ENCODE data around the gene LAMA4.

LAMA4 gene

DNA sequence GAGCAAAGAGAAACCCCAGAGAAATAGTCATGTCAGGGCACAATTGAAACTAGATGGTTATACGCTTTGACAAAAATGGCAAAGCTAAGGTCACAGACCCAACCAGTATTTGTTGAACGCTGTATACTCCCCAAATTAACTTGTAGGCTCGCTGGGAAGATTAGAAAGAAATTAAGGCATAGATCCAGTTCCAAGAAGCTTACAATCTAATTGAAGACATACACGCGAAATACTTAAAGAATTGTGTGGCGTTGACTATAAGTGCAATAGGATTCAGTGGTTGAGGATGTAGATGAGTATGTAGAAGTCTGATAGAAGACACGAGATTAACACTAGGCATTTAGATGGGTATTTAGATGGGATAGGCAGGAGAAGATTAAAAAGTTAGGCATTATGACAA is 166.5 kb downstream of the LAMA4 start:
- DNase-seq (ENCODE audit: extremely low spot score), result no peak
- ChIA-PET POLR2A (interaction anchor here (0.6 to 2.2 kb wide), 24 partner anchors 9 to 85 kb away, joined by 3 to 18 read pairs (median 4); no protein-coding TSS in a partner anchor), CTCF (interaction anchor here (0.8 to 1.3 kb wide), 4 partner anchors 37 to 183 kb away, joined by 3 to 5 read pairs (median 4); no protein-coding TSS in a partner anchor)
- TF ChIP-seq ZNF384 (IDR thresholded peaks at IDR 0.05) (no peak), SP1 (IDR thresholded peaks at IDR 0.05) (no peak), FOXK2 (IDR thresholded peaks at IDR 0.05) (no peak), FOXA1 (IDR thresholded peaks at IDR 0.05) (no peak), ELF4 (IDR thresholded peaks at IDR 0.05) (no peak), TARDBP (IDR thresholded peaks at IDR 0.05) (no peak), ARNT (IDR thresholded peaks at IDR 0.05) (no peak), BHLHE40 (IDR thresholded peaks at IDR 0.05; ENCODE audit: borderline replicate concordance) (no peak), LEF1 (IDR thresholded peaks at IDR 0.05; ENCODE audit: borderline replicate concordance) (no peak), CTBP1 (IDR thresholded peaks at IDR 0.05; ENCODE audit: borderline replicate concordance) (no peak), L3MBTL2 (conservative IDR thresholded peaks at IDR 0.05) (no peak), HDGF (IDR thresholded peaks at IDR 0.05; ENCODE audit: borderline replicate concordance) (no peak), FOXM1 (IDR thresholded peaks at IDR 0.05; ENCODE audit: borderline replicate concordance) (no peak), NFRKB (IDR thresholded peaks at IDR 0.05) (no peak), SUZ12 (IDR thresholded peaks at IDR 0.05) (no peak)
- TF ChIP-seq, protein P1, sequence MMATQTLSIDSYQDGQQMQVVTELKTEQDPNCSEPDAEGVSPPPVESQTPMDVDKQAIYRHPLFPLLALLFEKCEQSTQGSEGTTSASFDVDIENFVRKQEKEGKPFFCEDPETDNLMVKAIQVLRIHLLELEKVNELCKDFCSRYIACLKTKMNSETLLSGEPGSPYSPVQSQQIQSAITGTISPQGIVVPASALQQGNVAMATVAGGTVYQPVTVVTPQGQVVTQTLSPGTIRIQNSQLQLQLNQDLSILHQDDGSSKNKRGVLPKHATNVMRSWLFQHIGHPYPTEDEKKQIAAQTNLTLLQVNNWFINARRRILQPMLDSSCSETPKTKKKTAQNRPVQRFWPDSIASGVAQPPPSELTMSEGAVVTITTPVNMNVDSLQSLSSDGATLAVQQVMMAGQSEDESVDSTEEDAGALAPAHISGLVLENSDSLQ (IDR thresholded peaks at IDR 0.05), result no peak

DNA sequence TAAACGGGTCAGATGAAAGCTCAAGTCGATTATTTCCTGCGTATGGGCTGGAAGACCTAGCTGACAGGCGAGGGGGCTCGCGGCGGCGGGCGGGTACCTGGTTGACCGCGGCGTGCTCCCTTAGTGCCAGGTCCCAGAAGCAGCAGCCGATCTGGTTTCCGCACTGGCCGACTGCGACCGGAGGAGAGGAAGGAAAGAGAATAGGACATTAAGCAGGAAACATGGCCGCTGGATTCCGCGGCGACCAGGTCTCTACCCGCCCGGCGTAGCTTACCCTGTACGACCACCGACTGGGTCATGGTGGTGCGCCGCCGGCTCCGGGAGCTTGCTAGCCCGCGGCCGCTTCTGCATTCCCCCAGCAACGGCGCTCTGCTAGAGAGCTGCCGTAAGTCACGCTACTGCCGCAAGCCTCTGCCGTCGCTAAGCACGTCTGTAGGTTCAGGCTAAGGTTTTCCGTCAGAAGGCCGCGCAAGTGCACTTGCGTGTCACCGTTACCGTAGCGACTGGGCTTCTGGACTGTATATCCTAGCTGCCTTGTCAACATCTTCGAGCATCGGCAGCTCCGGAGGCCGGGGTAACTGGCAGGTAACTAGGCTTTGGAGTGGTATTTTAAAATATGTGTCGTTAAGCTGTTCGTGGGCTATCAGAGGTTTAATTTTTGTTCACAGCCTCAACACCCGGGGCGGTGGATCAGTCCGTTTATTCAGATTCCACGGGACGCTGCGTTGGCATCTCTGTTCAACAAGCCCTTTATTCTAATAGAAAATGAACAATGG is 167.0 kb downstream of the LAMA4 start, which contains the start of the genes FAM229B and TUBE1:
Gene FAM229B, plus strand, starts transcription at position 456 of the 776 bp plus-strand sequence. CDS start 11,693 bp downstream, outside the sequence.
Gene TUBE1, minus strand, starts transcription at position 347 of the 776 bp plus-strand sequence. Its CDS starts 48 bp downstream, at position 299.
- ChIA-PET CTCF (interaction anchor here (0.8 to 1.3 kb wide), 5 partner anchors 27 to 183 kb away, joined by 3 to 5 read pairs (median 3); no protein-coding TSS in a partner anchor), POLR2A (interaction anchor here (0.6 to 2.2 kb wide), 30 partner anchors 8 to 1105 kb away, joined by 3 to 18 read pairs (median 4); partner anchors contain the start of gene RPF2)
- DNase-seq (ENCODE audit: extremely low spot score), result peak; percentile 94
- no peak for TF ChIP-seq ARNT (IDR thresholded peaks at IDR 0.05)
- TF ChIP-seq, protein P1 (IDR thresholded peaks at IDR 0.05), result peak; percentile 60

DNA sequence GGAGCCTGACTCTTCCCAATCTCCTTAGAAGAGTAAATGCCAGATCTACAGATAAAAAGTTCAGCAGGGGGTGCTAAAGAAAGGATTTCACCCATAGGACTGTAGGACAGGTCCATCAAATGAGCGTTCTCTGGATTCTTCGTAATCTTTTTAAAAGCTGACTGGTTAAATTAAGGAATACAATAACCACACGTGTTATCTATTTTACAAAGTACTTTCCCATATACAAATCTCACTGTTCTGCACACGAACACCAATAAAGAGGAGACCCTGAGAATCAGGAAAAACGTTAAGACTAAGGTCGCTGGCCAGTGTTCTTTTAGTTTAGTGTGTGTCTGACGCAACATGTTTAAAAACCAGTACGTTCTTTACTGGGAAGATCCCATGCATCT is 167.6 kb downstream of the LAMA4 start:
- POLR2A ChIA-PET, result interaction anchor here (0.7 to 2.2 kb wide), 21 partner anchors 9 to 1104 kb away, joined by 3 to 18 read pairs (median 5); partner anchors contain the start of gene RPF2
- CTCF ChIA-PET, result interaction anchor here (0.8 to 1.3 kb wide), 6 partner anchors 26 to 184 kb away, joined by 3 to 5 read pairs (median 4); no protein-coding TSS in a partner anchor
- TF ChIP-seq FOXM1 (IDR thresholded peaks at IDR 0.05; ENCODE audit: borderline replicate concordance) (no peak), TARDBP (IDR thresholded peaks at IDR 0.05) (no peak), BHLHE40 (IDR thresholded peaks at IDR 0.05; ENCODE audit: borderline replicate concordance) (no peak), FOXA1 (IDR thresholded peaks at IDR 0.05) (no peak), ZNF384 (IDR thresholded peaks at IDR 0.05) (no peak), CTBP1 (IDR thresholded peaks at IDR 0.05; ENCODE audit: borderline replicate concordance) (no peak; the same call in 1 of the 2 replicates), SUZ12 (IDR thresholded peaks at IDR 0.05) (no peak), ARNT (IDR thresholded peaks at IDR 0.05) (no peak), L3MBTL2 (conservative IDR thresholded peaks at IDR 0.05) (no peak), SP1 (IDR thresholded peaks at IDR 0.05) (no peak), FOXK2 (IDR thresholded peaks at IDR 0.05) (no peak), LEF1 (IDR thresholded peaks at IDR 0.05; ENCODE audit: borderline replicate concordance) (no peak), HDGF (IDR thresholded peaks at IDR 0.05; ENCODE audit: borderline replicate concordance) (no peak), ELF4 (IDR thresholded peaks at IDR 0.05) (no peak), NFRKB (IDR thresholded peaks at IDR 0.05) (no peak)
- TF ChIP-seq, protein P1 (IDR thresholded peaks at IDR 0.05), result no peak
- peak; percentile 27 for DNase-seq (ENCODE audit: extremely low spot score)

DNA sequence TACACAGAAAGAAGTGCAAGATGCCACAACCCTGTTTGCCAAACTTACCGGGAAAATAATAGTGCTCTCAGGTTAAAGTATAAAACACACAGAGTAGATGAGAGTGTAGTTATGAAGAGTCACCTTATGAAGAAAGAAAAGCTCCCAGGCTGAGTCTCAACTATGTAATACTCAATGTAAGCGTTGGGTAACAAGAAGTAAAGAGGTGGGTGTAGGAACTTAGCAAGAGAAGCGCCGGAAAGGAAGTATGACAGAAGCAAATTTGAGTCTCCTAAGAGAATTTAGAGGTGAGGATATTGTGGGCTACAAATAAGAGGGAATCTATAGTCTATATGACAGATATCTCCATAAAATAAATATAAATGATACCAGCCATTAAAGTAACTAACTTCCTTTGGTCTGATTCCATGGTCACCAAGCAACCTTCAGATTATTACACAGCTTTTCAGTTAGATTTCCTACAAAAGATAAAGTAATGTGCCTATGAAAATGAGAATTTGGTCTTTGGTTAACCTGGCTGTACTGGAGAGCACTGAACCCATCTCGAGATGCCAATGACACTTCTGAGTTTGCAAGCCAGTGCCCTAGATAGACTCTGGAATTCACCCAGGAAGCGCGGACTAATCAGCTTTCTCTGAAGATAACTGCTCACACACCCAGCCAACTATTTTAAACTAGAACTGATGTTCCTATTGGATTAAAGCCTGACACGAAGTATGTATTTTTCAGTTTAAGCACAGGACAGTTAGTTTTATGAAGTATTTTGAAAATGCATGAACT is 168.9 kb downstream of the LAMA4 start:
- POLR2A ChIA-PET, result interaction anchor here (1.4 to 1.9 kb wide), 2 partner anchors 34 to 408 kb away, joined by 3 to 6 read pairs; no protein-coding TSS in a partner anchor
- DNase-seq (ENCODE audit: extremely low spot score), result no peak
- CTCF ChIA-PET, result interaction anchor here (1.3 to 1.5 kb wide), 3 partner anchors 25 to 79 kb away, joined by 3 to 5 read pairs (median 3); no protein-coding TSS in a partner anchor
- TF ChIP-seq SUZ12 (IDR thresholded peaks at IDR 0.05) (no peak), HDGF (IDR thresholded peaks at IDR 0.05; ENCODE audit: borderline replicate concordance) (no peak), BHLHE40 (IDR thresholded peaks at IDR 0.05; ENCODE audit: borderline replicate concordance) (no peak), FOXK2 (IDR thresholded peaks at IDR 0.05) (no peak), SP1 (IDR thresholded peaks at IDR 0.05) (no peak), TARDBP (IDR thresholded peaks at IDR 0.05) (no peak), FOXA1 (IDR thresholded peaks at IDR 0.05) (no peak), NFRKB (IDR thresholded peaks at IDR 0.05) (no peak), ARNT (IDR thresholded peaks at IDR 0.05) (no peak), CTBP1 (IDR thresholded peaks at IDR 0.05; ENCODE audit: borderline replicate concordance) (no peak), ELF4 (IDR thresholded peaks at IDR 0.05) (no peak), LEF1 (IDR thresholded peaks at IDR 0.05; ENCODE audit: borderline replicate concordance) (no peak), ZNF384 (IDR thresholded peaks at IDR 0.05) (no peak), FOXM1 (IDR thresholded peaks at IDR 0.05; ENCODE audit: borderline replicate concordance) (no peak), L3MBTL2 (conservative IDR thresholded peaks at IDR 0.05) (no peak)
- TF ChIP-seq, protein P1 (IDR thresholded peaks at IDR 0.05), result no peak

Measured in HEK293T (cell line).